DOHH2 (cell line): ENCODE results near the gene HIPK2.

Experiments
- CTCF ChIP-seq: fragments of 200-600 bp; sonication (generic); IDR thresholded peaks from one replicate; pipeline ENCODE4 v1.5.1; 2014; ENCODE audit warnings: antibody characterized with exemption, mild to moderate bottlenecking, low read depth, low read length; ENCODE audit not compliant: poor library complexity, severe bottlenecking
- EZH2phosphoT487 ChIP-seq: fragments of 200-600 bp; sonication (generic); IDR thresholded peaks from 2 replicates; pipeline ENCODE4 v1.6.1; 2017; ENCODE audit warnings: borderline replicate concordance, mild to moderate bottlenecking, antibody characterized with exemption, low read length, moderate library complexity, mixed read lengths

GRCh38 chr7:139725077-139725476, 52.7 kb downstream of the HIPK2 start:
- TF ChIP-seq CTCF (no peak), EZH2phosphoT487 (no peak)
